OCI-LY7 (cell line): ENCODE data around the gene BAIAP2L2.

Experiments used
- CTCF ChIP-seq: fragments of 200-600 bp; sonication (generic); conservative IDR thresholded peaks from 2 replicates; pipeline ENCODE4 v1.5.1; 2014; ENCODE audit warnings: mild to moderate bottlenecking, antibody characterized with exemption, low read length, moderate library complexity, mixed read lengths
- EZH2phosphoT487 ChIP-seq: fragments of 200-600 bp; sonication (generic); IDR thresholded peaks from 2 replicates; pipeline ENCODE4 v1.6.1; 2018; ENCODE audit warnings: low read depth, borderline replicate concordance, mild to moderate bottlenecking, mixed run types, antibody characterized with exemption, low read length, moderate library complexity, mixed read lengths

- TF ChIP-seq CTCF (no peak), EZH2phosphoT487 (no peak)
Measured at GRCh38 chr22:38075105-38075825, 35.2 kb downstream of the BAIAP2L2 start.
